GM10266 (cell line): Measurements from ENCODE around the gene DNAJB11.

Source experiments
- DNase-seq: peaks from one replicate; pipeline ENCODE4 v3.0.0; 2012; ENCODE audit errors: extremely low spot score
- TF ChIP-seq, protein P1 (sequence below): IDR thresholded peaks from 2 replicates; pipeline ENCODE4 v1.5.1; 2012; ENCODE audit warnings: mild to moderate bottlenecking, low read depth; ENCODE audit not compliant: control insufficient read depth, insufficient read depth; ENCODE audit errors: missing control alignments

Gene DNAJB11

GRCh38 chr3:186605561-186606545, 35.3 kb downstream of the DNAJB11 start:
- TF ChIP-seq, protein P1, sequence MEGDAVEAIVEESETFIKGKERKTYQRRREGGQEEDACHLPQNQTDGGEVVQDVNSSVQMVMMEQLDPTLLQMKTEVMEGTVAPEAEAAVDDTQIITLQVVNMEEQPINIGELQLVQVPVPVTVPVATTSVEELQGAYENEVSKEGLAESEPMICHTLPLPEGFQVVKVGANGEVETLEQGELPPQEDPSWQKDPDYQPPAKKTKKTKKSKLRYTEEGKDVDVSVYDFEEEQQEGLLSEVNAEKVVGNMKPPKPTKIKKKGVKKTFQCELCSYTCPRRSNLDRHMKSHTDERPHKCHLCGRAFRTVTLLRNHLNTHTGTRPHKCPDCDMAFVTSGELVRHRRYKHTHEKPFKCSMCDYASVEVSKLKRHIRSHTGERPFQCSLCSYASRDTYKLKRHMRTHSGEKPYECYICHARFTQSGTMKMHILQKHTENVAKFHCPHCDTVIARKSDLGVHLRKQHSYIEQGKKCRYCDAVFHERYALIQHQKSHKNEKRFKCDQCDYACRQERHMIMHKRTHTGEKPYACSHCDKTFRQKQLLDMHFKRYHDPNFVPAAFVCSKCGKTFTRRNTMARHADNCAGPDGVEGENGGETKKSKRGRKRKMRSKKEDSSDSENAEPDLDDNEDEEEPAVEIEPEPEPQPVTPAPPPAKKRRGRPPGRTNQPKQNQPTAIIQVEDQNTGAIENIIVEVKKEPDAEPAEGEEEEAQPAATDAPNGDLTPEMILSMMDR = no peak
- DNase-seq = no peak

DNA sequence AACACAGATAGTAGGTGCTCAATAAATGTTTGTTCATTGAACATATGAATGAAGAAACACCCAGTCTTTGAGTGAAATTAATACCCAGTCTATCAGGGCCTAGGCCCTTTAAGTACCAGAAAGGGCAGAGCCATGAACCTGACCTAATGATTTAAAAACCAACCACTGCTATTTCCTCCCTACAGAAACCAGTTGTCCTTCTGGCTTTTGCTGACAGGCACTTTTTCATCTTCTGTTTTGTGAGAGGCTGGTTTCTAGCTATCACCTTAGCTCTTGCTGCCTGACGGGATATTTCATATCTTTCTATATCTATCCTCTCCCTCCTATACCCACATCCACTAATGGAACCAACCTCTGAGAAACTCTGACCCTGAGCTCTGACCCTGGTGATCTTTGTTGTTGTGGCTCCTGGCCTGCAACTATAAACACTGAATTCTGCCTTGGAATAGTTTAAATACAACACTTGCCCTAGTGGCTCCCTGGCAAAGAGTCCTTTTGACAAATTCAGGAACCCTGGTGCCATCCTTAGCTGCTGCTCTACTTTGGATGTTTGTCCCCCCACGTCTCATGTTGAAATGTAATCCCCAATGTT, 38.2 kb downstream of the DNAJB11 start:
- TF ChIP-seq, protein P1 = no peak
- DNase-seq = no peak

DNA sequence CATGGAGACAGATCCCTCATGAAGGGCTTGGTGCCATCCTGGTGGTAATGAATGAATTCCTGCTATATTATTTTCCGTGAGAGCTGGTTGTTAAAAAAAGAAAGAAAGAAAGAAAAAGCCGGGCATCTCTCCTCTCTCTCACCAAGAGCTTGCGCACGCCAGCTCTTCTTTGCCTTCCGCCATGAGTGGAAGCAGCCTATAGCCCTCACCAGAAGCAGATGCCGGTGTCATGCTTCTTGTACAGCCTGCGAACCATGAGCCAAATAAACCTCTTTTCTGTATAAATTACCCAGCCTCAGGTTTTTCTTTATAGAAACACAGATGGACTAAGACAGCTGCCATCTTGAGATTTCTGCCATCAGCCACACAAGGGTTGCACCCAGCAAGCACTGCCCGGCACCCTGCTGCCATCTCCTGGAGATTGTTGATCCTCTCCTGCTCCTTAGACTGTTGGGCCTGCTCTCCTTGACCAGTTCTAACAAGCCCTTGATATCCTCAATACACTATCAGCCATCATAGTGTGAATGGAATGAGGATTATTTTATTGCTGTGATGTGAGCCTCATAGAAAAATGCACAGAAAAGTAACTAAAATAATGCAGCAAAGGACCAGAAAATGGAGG, 38.8 kb downstream of the DNAJB11 start:
- peak; percentile 51 for DNase-seq
- TF ChIP-seq, protein P1 = peak; percentile 48

- TF ChIP-seq, protein P1 = no peak
- DNase-seq = no peak
Observed at GRCh38 chr3:186612065-186612464, 41.5 kb downstream of the DNAJB11 start.

DNA sequence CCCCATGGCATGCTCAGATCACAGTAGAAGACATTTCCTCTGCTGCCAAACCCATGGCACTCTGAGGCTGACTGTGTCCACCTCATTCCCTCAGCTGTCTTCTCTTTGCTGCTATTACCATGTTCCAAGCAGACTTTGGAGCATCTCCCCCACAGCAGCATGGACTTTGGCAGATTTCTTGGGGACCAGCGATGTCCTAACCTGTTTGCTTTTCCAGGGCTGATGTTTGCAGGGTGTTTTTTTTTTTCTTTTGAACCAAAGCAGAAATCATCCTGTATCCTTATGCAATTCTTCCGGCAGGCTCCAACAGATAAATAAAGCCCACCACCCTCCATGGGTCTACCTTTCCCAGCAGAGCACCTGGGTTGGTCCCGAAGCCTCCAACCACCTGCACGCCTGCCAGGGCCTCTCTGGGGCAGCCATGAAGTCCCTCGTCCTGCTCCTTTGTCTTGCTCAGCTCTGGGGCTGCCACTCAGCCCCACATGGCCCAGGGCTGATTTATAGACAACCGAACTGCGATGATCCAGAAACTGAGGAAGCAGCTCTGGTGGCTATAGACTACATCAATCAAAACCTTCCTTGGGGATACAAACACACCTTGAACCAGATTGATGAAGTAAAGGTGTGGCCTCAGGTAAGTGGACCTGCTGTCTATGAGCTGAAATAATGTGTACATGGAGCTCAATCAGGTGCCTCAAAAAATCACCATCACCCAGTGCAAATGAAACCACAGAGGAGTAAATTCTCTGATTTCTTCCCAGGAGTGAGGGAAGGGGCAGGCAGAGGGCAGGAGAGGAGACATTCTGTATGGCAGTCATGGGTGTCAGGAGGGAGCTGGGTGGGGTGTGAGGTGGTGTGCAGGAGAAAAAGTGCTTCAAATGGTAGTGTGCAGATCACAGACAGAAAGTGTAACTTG, 42.5 kb downstream of the DNAJB11 start, which contains the start of gene AHSG:
Gene AHSG, plus strand, starts transcription at position 340 of the 916 bp plus-strand sequence. Its CDS starts 82 bp downstream, at position 422.
- DNase-seq = no peak
- TF ChIP-seq, protein P1 = no peak

DNA sequence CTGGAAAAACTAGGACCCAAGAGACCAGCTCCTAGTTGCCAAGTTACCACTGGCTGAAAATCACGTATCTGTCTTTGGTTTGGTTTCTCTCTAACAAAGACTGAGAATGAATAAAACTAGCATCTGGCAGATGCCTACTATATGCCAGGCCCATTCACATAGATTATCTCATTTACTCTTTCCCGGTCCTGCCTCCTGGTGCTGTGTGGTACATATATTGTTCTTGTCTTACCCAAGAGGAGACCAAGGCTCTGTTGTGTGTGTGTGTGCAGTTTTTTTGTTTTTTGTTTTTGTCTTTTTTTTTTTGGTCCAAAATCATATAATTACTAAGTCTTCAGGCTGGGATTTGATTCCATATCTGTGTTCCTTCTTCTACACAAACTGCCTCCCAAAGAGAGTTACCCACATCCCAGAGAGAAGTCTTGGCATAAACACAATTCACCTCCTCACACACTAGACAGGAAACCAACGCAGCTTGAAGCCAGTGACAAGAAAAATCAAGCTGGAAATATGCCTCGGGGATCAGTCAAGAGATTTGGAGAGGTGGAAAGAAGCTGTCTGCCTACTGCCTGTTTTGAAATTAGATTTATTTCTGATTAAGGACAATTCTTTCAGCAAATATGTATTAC, 43.2 kb downstream of the DNAJB11 start:
- TF ChIP-seq, protein P1 = no peak
- no peak for DNase-seq
